H9 (cell line): Measurements from ENCODE around the gene MNX1. TPM values are rescaled to one million over a fixed set of nuclear protein-coding genes. Genes with fewer than 3 reads are reported as not detected.

Source experiments
- DNase-seq: peaks from one replicate; pipeline ENCODE4 v3.0.0-alpha.2; 2017
- H2AFZ ChIP-seq: one replicate; pipeline ENCODE4 v1.6.1; 2013; ENCODE audit warnings: mild to moderate bottlenecking, low read length, control low read depth, moderate library complexity
- H2AK5ac ChIP-seq: 2 replicates; pipeline ENCODE4 v1.6.1; 2013; ENCODE audit warnings: low read length, control low read depth, mixed read lengths; ENCODE audit not compliant: insufficient read length
- H2BK120ac ChIP-seq: one replicate; pipeline ENCODE4 v1.6.1; 2013; ENCODE audit warnings: low read depth, mild to moderate bottlenecking, low read length, control low read depth, inconsistent platforms; ENCODE audit not compliant: poor library complexity, severe bottlenecking
- H2BK12ac ChIP-seq: 2 replicates; pipeline ENCODE4 v1.6.1; 2013; ENCODE audit warnings: low read length, control low read depth, mixed read lengths, low read depth; ENCODE audit not compliant: insufficient read length
- H2BK15ac ChIP-seq: 2 replicates; pipeline ENCODE4 v1.6.1; 2013; ENCODE audit warnings: low read depth, low read length, control low read depth
- H2BK20ac ChIP-seq: one replicate; pipeline ENCODE4 v1.6.1; 2013; ENCODE audit warnings: low read depth, mild to moderate bottlenecking, low read length, control low read depth, inconsistent platforms; ENCODE audit not compliant: poor library complexity, severe bottlenecking
- H2BK5ac ChIP-seq: 2 replicates; pipeline ENCODE4 v1.6.1; 2013; ENCODE audit warnings: low read length, control low read depth, mixed read lengths; ENCODE audit not compliant: insufficient read length
- H3K14ac ChIP-seq: 2 replicates; pipeline ENCODE4 v1.6.1; 2013; ENCODE audit warnings: low read length, control low read depth; ENCODE audit not compliant: insufficient read depth
- H3K18ac ChIP-seq: 2 replicates; pipeline ENCODE4 v1.6.1; 2013; ENCODE audit warnings: low read depth, mild to moderate bottlenecking, mixed read lengths, low read length, control low read depth; ENCODE audit not compliant: insufficient read length
- H3K23ac ChIP-seq: 2 replicates; pipeline ENCODE4 v1.6.1; 2013; ENCODE audit warnings: low read length, control low read depth, mixed read lengths, low read depth; ENCODE audit not compliant: insufficient read length
- H3K23me2 ChIP-seq: 2 replicates; pipeline ENCODE4 v1.6.1; 2013; ENCODE audit warnings: low read depth, mild to moderate bottlenecking, mixed read lengths, low read length, control low read depth; ENCODE audit not compliant: insufficient read length, poor library complexity, severe bottlenecking
- H3K27ac ChIP-seq: 2 replicates; pipeline ENCODE4 v1.5.1; 2013; ENCODE audit warnings: low read length, control low read depth, mixed read lengths, low read depth; ENCODE audit not compliant: insufficient read length
- H3K27me3 ChIP-seq: 2 replicates; pipeline ENCODE4 v1.6.1; 2013; ENCODE audit warnings: low read length, control low read depth, inconsistent platforms; ENCODE audit not compliant: insufficient read depth
- H3K4ac ChIP-seq: 2 replicates; pipeline ENCODE4 v1.6.1; 2013; ENCODE audit warnings: low read depth, mild to moderate bottlenecking, control low read depth, inconsistent platforms, low read length, moderate library complexity
- H3K4me1 ChIP-seq: 2 replicates; pipeline ENCODE4 v1.6.1; 2013; ENCODE audit warnings: low read length, control low read depth, inconsistent platforms; ENCODE audit not compliant: insufficient read depth
- H3K4me2 ChIP-seq: 2 replicates; pipeline ENCODE4 v1.6.1; 2013; ENCODE audit warnings: low read length, control low read depth, mixed read lengths; ENCODE audit not compliant: insufficient read length, insufficient read depth
- H3K56ac ChIP-seq: 2 replicates; pipeline ENCODE4 v1.6.1; 2013; ENCODE audit warnings: low read depth, mild to moderate bottlenecking, mixed read lengths, low read length, control low read depth; ENCODE audit not compliant: insufficient read length
- H3K79me1 ChIP-seq: 2 replicates; pipeline ENCODE4 v1.6.1; 2013; ENCODE audit warnings: low read depth, mild to moderate bottlenecking, moderate library complexity, low read length, control low read depth, inconsistent platforms; ENCODE audit not compliant: insufficient read depth, poor library complexity, severe bottlenecking
- H3K79me2 ChIP-seq: 2 replicates; pipeline ENCODE4 v1.6.1; 2013; ENCODE audit warnings: low read length, control low read depth, inconsistent platforms; ENCODE audit not compliant: insufficient read depth
- H3K9ac ChIP-seq: 2 replicates; pipeline ENCODE4 v1.6.1; 2013; ENCODE audit warnings: low read length, control low read depth, mixed read lengths; ENCODE audit not compliant: insufficient read length; ENCODE audit errors: extremely low read depth
- H3K9me3 ChIP-seq: one replicate; pipeline ENCODE4 v1.6.1; 2013; ENCODE audit warnings: low read depth, low read length, inconsistent platforms; ENCODE audit not compliant: control insufficient read depth
- H3T11ph ChIP-seq: one replicate; pipeline ENCODE4 v1.6.1; 2013; ENCODE audit warnings: mild to moderate bottlenecking, low read length, control low read depth, inconsistent platforms
- H4K20me1 ChIP-seq: one replicate; pipeline ENCODE4 v1.6.1; 2013; ENCODE audit not compliant: control insufficient read depth, insufficient read length, insufficient read depth
- H4K5ac ChIP-seq: 2 replicates; pipeline ENCODE4 v1.6.1; 2013; ENCODE audit warnings: low read depth, mild to moderate bottlenecking, mixed read lengths, low read length, control low read depth; ENCODE audit not compliant: insufficient read length
- H4K8ac ChIP-seq: replicated peaks from 2 replicates; pipeline ENCODE4 v1.6.1; 2013; ENCODE audit warnings: low read length, control low read depth, mixed read lengths, low read depth; ENCODE audit not compliant: insufficient read length
- H4K91ac ChIP-seq: 2 replicates; pipeline ENCODE4 v1.6.1; 2013; ENCODE audit warnings: low read depth, mild to moderate bottlenecking, moderate library complexity, mixed read lengths, low read length, control low read depth; ENCODE audit not compliant: insufficient read length
- H3K27ac Mint-ChIP-seq, 3 experiments: 2 replicates in 2 of 3; 3 replicates in 1 of 3; pipeline ENCODE4 v1.8.0; 2020 to 2021; ENCODE audit warnings: mixed read lengths in 3 of 3, mild to moderate bottlenecking in 1 of 3, moderate library complexity in 1 of 3
- H3K27me3 Mint-ChIP-seq: 2 replicates; pipeline ENCODE4 v1.8.0; 2021; ENCODE audit warnings: low read depth, mild to moderate bottlenecking, moderate library complexity, mixed read lengths
- H3K36me3 Mint-ChIP-seq, 3 experiments: 2 replicates in 2 of 3; 3 replicates in 1 of 3; pipeline ENCODE4 v1.8.0; 2020 to 2021; ENCODE audit warnings: low read depth in 3 of 3, mixed read lengths in 3 of 3; ENCODE audit not compliant: insufficient read depth in 1 of 3
- H3K4me1 Mint-ChIP-seq, 2 experiments: 2 replicates each; pipeline ENCODE4 v1.8.0; 2020; ENCODE audit warnings: mixed read lengths in 2 of 2
- H3K4me3 Mint-ChIP-seq, 2 experiments: 2 replicates in 1 of 2; 3 replicates in 1 of 2; pipeline ENCODE4 v1.8.0; 2020 to 2021; ENCODE audit warnings: mild to moderate bottlenecking in 2 of 2, mixed read lengths in 2 of 2, moderate library complexity in 1 of 2
- H3K9me3 Mint-ChIP-seq, 2 experiments: 2 replicates in 1 of 2; 3 replicates in 1 of 2; pipeline ENCODE4 v1.8.0; 2020; ENCODE audit warnings: mild to moderate bottlenecking in 2 of 2, mixed read lengths in 2 of 2, moderate library complexity in 1 of 2
- CTCF ChIP-seq: fragments of 200-600 bp; sonication (generic); conservative IDR thresholded peaks from 3 replicates; pipeline ENCODE4 v1.8.0; 2021; ENCODE audit warnings: antibody characterized with exemption, mild to moderate bottlenecking
- WGBS: extraction: QIAGEN DNeasy Blood & Tissue Kit; methylation state at CpG from one replicate; pipeline ENCODE4 v1.1.7; 2013; ENCODE audit warnings: missing lambda C conversion rate, low lambda C conversion rate, mixed read lengths; ENCODE audit not compliant: insufficient read length; ENCODE audit errors: extremely low coverage; 5-methylcytosine and 5-hydroxymethylcytosine counted together
- total RNA-seq: library from RNA; stranded (reverse); gene quantifications from 2 replicates; pipeline ENCODE4 v1.2.1, GENCODE V29; 2021

MNX1 gene
- total RNA-seq, 1 experiment from 2014 or later, result not detected

GRCh38 chr7:156975620-156976019, 34.8 kb downstream of the MNX1 start:
- Histone ChIP-seq H3K27ac (no peak overlapping the region), H3K9me3 (no peaks in the 10 kb centered on the region), H2BK12ac (no peak overlapping the region), H4K91ac (no peak overlapping the region), H3K14ac (no peak overlapping the region), H3T11ph (no peak overlapping the region), H4K5ac (no peak overlapping the region), H4K20me1 (no peaks in the 10 kb centered on the region), H3K79me1 (no peaks in the 10 kb centered on the region), H3K4me1 (no peaks in the 10 kb centered on the region), H2BK5ac (no peak overlapping the region), H2AFZ (no peak overlapping the region), H3K27me3 (no peaks in the 10 kb centered on the region), H3K23me2 (no peaks in the 10 kb centered on the region), H3K4me2 (no peak overlapping the region), H3K23ac (no peak overlapping the region), H3K18ac (no peak overlapping the region), H2BK120ac (no peak overlapping the region), H4K8ac (no peak overlapping the region), H2AK5ac (no peak overlapping the region), H3K4ac (no peak overlapping the region), H3K56ac (no peak overlapping the region), H3K79me2 (no peaks in the 10 kb centered on the region; the same call in 1 of the 2 replicates), H2BK20ac (no peak overlapping the region), H3K9ac (no peak overlapping the region), H2BK15ac (no peak overlapping the region)
- Mint-ChIP-seq H3K27ac (no peak overlapping the region), H3K4me3 (no peak overlapping the region), H3K27me3 (no peaks in the 10 kb centered on the region), H3K9me3 (peaks cover 17 to 18% of the 10 kb centered on the region in 2 experiments), H3K4me1 (no peaks in the 10 kb centered on the region), H3K36me3 (peaks cover 20 to 48% (median 38%) of the 10 kb centered on the region in 3 experiments)
- DNase-seq, result no peak
- TF ChIP-seq CTCF, result no peak
- no CpG with 5 or more reads among the region's 5 CpGs for WGBS
